MCF 10A (cell line): ENCODE data around the gene DNAL1. TPM values are rescaled to one million over a fixed set of nuclear protein-coding genes. Genes with fewer than 3 reads are reported as not detected.

ENCODE experiments used
- BruUV-seq: library from RNA; stranded (reverse); fragments of 400-500 nt; replicated peaks from 2 replicates; lab custom pipeline; 2021; lab: Mats Ljungman, UMichigan
- CTCF ChIA-PET: fragments of 300-600 bp; sonication (Branson Sonifier 250); formaldehyde crosslinking; extraction: SDS; loops from one replicate; lab custom pipeline; 2021; ENCODE audit warnings: antibody characterized with exemption, inconsistent platforms; lab: Yijun Ruan, JAX
- POLR2A ChIA-PET: fragments of 300-600, 350-650 bp; sonication (Branson Sonifier 250); formaldehyde crosslinking; extraction: SDS; loops from one replicate; lab custom pipeline; 2020; ENCODE audit warnings: antibody characterized with exemption, inconsistent platforms; lab: Yijun Ruan, JAX
- DNase-seq: peaks from one replicate; pipeline ENCODE4 v3.0.0-alpha.2; 2018; ENCODE audit not compliant: unreplicated experiment
- H3K27ac Mint-ChIP-seq: one replicate; pipeline ENCODE4 v1.8.0; 2022; ENCODE audit warnings: mild to moderate bottlenecking, low read depth, mixed read lengths; ENCODE audit not compliant: unreplicated experiment
- H3K27me3 Mint-ChIP-seq: one replicate; pipeline ENCODE4 v1.8.0; 2022; ENCODE audit warnings: mixed read lengths; ENCODE audit not compliant: insufficient read depth, unreplicated experiment
- H3K36me3 Mint-ChIP-seq: one replicate; pipeline ENCODE4 v1.8.0; 2022; ENCODE audit warnings: mild to moderate bottlenecking, moderate library complexity, mixed read lengths; ENCODE audit not compliant: insufficient read depth, unreplicated experiment
- H3K4me1 Mint-ChIP-seq: one replicate; pipeline ENCODE4 v1.8.0; 2022; ENCODE audit warnings: mixed read lengths; ENCODE audit not compliant: insufficient read depth, unreplicated experiment
- H3K4me3 Mint-ChIP-seq: one replicate; pipeline ENCODE4 v1.8.0; 2022; ENCODE audit warnings: mild to moderate bottlenecking, moderate library complexity, mixed read lengths; ENCODE audit not compliant: unreplicated experiment
- H3K9me3 Mint-ChIP-seq: one replicate; pipeline ENCODE4 v1.8.0; 2022; ENCODE audit warnings: mixed read lengths; ENCODE audit not compliant: unreplicated experiment
- intact Hi-C: fragments of 100-400 bp; cut with micrococcal nuclease; formaldehyde crosslinking; loops from 2 replicates; pipeline ENCODE4 v1.14.1; 2022
- total RNA-seq: library from RNA; stranded (reverse); gene quantifications from 2 replicates; pipeline ENCODE4 v1.2.3, GENCODE V29; 2022
- TF ChIP-seq, protein P1 (sequence below): fragments of 200-600 bp; IDR thresholded peaks from one replicate; pipeline ENCODE4 v1.8.0; 2022; ENCODE audit warnings: antibody characterized with exemption, mild to moderate bottlenecking; ENCODE audit not compliant: unreplicated experiment

The DNAL1 gene
- total RNA-seq, 1 experiment from 2014 or later = 18.5 TPM

DNA sequence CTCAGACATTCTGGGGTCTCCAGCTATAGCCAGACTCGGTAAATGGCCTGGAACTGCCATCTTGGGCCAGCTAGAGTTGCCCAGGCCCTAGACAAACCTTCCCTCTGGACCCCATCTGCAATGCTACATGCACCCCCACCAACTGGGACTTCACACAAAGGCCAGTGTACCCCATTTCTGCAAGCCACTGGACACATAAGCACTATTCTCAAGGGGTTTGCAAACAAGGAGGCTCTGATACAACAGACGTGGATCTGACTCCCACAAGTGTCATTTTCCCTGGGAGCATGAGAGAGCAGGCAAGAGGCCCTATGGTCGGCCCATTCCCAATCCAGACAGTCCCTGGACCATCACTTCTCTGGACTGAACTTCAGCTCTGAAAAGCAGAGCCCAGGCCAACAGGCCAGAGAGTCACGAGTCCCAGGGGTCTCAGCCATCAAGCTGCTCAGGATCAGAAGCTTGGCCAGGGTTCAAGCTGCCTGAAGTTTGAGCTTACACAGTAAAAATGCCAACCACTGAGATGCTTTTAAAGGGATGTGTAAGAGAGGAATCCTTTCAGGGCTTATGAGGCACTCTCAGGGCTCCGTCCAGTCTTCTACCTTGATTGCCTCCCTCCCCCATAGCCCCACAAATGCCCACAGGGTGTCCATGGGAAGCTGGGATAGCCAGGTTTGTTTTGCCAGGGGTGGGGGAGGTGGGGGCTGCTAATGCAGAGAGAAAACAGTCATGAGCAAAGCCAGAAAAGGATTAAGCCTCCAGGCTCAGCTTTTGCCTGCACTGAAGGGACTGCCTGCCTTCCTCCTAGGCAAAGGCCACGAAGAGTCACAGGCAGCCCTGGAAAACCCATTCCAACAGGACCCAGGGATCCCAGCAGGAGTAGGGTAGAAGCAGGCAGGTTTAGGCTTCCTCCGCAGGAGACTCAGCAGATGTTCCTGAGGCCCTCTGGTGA, 101.1 kb downstream of the DNAL1 start:
- Mint-ChIP-seq H3K9me3 (no peaks in the 10 kb centered on the region), H3K27me3 (no peaks in the 10 kb centered on the region), H3K4me1 (peaks cover 69% of the 10 kb centered on the region), H3K4me3 (peak overlapping the region; percentile 46), H3K27ac (peak overlapping the region; percentile 92), H3K36me3 (peaks cover 14% of the 10 kb centered on the region)
- no TSS peak for BruUV-seq
- DNase-seq = no peak
- ChIA-PET POLR2A (interaction anchor here (0.6 to 9.8 kb wide), 14 partner anchors 10 to 283 kb away, joined by 3 to 296 read pairs (median 3); partner anchors contain the start of gene PTGR2), CTCF (interaction anchor here (0.6 to 3.6 kb wide), 8 partner anchors 9 to 1500 kb away, joined by 3 to 27 read pairs (median 3); no protein-coding TSS in a partner anchor)
- TF ChIP-seq, protein P1, sequence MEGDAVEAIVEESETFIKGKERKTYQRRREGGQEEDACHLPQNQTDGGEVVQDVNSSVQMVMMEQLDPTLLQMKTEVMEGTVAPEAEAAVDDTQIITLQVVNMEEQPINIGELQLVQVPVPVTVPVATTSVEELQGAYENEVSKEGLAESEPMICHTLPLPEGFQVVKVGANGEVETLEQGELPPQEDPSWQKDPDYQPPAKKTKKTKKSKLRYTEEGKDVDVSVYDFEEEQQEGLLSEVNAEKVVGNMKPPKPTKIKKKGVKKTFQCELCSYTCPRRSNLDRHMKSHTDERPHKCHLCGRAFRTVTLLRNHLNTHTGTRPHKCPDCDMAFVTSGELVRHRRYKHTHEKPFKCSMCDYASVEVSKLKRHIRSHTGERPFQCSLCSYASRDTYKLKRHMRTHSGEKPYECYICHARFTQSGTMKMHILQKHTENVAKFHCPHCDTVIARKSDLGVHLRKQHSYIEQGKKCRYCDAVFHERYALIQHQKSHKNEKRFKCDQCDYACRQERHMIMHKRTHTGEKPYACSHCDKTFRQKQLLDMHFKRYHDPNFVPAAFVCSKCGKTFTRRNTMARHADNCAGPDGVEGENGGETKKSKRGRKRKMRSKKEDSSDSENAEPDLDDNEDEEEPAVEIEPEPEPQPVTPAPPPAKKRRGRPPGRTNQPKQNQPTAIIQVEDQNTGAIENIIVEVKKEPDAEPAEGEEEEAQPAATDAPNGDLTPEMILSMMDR = no peak
- intact Hi-C loops = no loop called here

DNA sequence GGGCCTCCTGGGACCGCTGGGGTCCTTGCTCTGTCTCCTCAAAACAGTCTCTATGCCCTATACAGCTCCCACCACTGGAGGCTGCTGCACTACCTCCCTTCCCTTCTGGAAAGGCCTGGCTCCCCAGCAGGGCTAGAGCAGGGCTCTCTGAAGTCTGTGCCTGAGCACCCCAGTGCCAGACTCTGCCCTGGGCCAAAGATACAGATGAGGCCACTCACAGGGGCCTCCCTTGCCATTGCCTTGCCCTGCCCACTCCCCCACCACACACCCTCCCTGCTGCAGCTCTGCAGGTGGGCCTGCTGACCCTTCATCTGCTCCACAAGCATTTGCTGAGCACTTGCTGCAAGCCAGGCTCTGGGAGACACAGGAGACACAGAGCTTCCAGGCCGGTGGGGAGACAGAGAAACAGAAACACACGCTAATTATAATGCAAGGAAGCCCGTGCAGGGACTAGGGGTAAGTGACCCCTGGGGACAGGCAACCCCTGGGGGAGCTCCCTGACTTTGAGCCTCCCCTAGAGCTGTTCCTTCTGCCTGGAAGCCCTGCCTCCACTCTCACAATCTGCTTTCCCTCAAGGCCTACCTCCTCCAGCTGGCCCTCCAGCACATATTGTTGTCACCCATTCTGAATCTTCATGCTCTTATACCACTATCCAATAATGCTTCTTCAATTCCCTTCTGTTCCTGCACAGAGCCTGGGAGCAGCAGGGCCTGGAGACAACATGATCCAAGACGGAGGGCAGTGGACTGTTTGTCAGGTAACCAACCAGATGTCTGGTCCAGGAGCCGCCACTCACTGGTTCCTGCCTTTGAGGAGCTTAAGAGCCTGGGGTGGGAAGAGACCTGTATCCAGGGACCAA, 102.0 kb downstream of the DNAL1 start:
- intact Hi-C loops = no loop called here
- peak overlapping the region; percentile 42 for H3K27ac Mint-ChIP-seq
- ChIA-PET CTCF (interaction anchor here (0.6 to 3.6 kb wide), 7 partner anchors 8 to 1499 kb away, joined by 3 to 27 read pairs (median 4); no protein-coding TSS in a partner anchor), POLR2A (interaction anchor here (0.6 to 9.8 kb wide), 8 partner anchors 9 to 105 kb away, joined by 3 to 296 read pairs (median 11); partner anchors contain the start of gene PTGR2)
- TF ChIP-seq, protein P1 = no peak
- no peaks in the 10 kb centered on the region for H3K27me3 Mint-ChIP-seq
- no peak overlapping the region for H3K4me3 Mint-ChIP-seq
- H3K4me1 Mint-ChIP-seq = peaks cover 72% of the 10 kb centered on the region
- peaks cover 20% of the 10 kb centered on the region for H3K36me3 Mint-ChIP-seq
- no peaks in the 10 kb centered on the region for H3K9me3 Mint-ChIP-seq
- DNase-seq = no peak
- BruUV-seq = no TSS peak

DNA sequence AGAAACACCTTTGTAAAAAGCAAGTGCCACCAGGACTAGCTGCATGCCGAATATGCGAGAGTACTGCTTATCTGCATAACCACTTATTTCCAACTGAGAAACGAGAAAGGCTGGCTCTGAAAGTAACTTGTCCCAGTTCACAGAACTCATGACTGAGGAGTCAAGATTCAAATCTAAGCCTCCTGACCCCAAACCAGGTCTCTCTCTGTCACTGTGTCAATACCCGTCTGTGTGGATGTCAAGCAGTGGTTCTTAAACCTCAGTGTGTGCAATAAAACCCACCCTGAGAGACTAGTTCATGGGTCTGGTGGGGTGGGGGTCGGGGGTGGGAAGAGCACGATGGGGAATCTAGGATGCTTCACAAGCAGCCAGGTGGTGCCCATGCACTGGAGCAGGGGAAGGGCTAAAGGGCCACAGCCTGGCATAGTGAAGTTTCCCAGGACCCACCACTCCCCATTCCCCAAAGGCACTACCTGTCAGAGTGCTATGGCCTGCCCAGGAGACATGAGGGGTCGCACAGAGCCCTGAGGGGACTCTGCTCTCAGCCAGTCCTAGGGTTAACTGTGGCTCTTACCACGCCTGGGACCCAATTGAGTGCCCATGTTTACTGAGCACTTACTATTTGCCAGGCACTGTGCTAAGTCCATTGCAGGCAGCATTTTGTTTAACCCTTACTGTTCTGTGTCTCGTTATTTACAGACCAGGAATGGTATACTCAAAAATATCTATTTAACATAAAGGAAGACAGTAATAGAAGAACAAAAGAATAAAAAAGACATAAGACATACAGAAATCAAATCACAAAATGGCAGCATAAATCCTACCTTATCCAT, 102.8 kb downstream of the DNAL1 start:
- no TSS peak for BruUV-seq
- Mint-ChIP-seq H3K4me3 (no peak overlapping the region), H3K9me3 (no peaks in the 10 kb centered on the region), H3K27me3 (no peaks in the 10 kb centered on the region), H3K4me1 (peaks cover 72% of the 10 kb centered on the region), H3K27ac (peak overlapping the region; percentile 77), H3K36me3 (peaks cover 20% of the 10 kb centered on the region)
- ChIA-PET POLR2A (interaction anchor here (0.7 to 9.8 kb wide), 5 partner anchors 8 to 79 kb away, joined by 3 to 296 read pairs (median 15); a partner anchor contains a TSS), CTCF (interaction anchor here (0.8 to 2.5 kb wide), 3 partner anchors 11 to 141 kb away, joined by 3 to 18 read pairs (median 4); no protein-coding TSS in a partner anchor)
- TF ChIP-seq, protein P1 = no peak
- intact Hi-C loops = no loop called here
- DNase-seq = no peak
